ENCODE measurements around the gene TRMT112.

The TRMT112 gene

DNA sequence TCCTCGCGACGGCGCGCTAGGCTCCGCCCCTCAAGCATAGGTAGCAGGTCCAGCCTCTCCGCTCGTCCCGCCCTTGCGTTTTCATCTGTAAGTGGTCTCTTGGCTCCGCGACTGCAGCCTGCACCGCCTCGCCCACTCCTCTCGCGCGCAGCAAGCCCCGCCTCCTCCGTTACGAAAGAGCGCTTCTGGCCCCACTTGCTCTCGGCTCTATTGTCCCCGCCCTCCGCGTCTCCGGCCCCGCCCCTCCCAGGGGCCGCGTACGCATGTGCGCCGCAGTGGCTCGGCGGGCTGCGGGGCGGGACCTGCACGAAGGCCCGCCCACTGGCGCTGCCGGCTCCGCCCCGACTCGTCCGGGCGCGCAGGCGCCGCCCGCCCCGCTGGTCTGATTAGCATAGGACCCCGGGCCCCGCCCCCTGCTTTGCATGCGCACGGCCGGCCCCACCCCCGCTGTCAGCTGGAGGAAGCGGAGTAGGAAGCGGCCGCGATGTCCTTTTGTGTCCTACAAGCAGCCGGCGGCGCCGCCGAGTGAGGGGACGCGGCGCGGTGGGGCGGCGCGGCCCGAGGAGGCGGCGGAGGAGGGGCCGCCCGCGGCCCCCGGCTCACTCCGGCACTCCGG lies 12.2 kb downstream of the TRMT112 start, which contains the start of gene ESRRA:
ESRRA (plus strand) TSS at position 450 of the 616 bp plus-strand sequence. CDS start 1,656 bp downstream, outside the sequence.
- DNase-seq: peak; percentile 95 to 99 (median 99)
- under 1% methylated on average over 57 of the region's 81 CpGs for WGBS (ENCODE audit: insufficient coverage)
- CTCF ChIA-PET: interaction anchor here (0.8 to 5.4 kb wide), 18 partner anchors 11 to 108 kb away, joined by 3 to 123 read pairs (median 5); partner anchors contain the start of genes BAD, DNAJC4, FERMT3 and FKBP2
- Histone ChIP-seq H3K27me3 (replicated peaks in 2 of 5; ENCODE audit: control insufficient read depth in 4 of 5, insufficient read depth in 5 of 5, low read length in 4 of 5) (peaks cover 0 to 13% (median 7%) of the 10 kb centered on the region in 5 experiments), H3K27ac (ENCODE audit: insufficient read depth in 1 of 2, low read depth in 1 of 2, low read length in 2 of 2, poor library complexity in 1 of 2, severe bottlenecking in 2 of 2) (peak within 1 kb of the TSS; percentile 40 to 82), H3K4me3 (ENCODE audit: control insufficient read depth in 1 of 7, extremely low read depth in 1 of 7, insufficient read depth in 4 of 7, low read depth in 2 of 7, low read length in 6 of 7) (peak within 1 kb of the TSS; percentile 58 to 92 (median 78)), H3K9me3 (ENCODE audit: control extremely low read depth in 1 of 5, control insufficient read depth in 4 of 5, insufficient read depth in 2 of 5, low read depth in 1 of 5, low read length in 4 of 5) (no peaks in the 10 kb centered on the region), H3K36me3 (ENCODE audit: control insufficient read depth in 4 of 4, insufficient read depth in 4 of 4, low read length in 3 of 4) (peaks cover 0 to 5% (median 2%) of the 10 kb centered on the region in 4 experiments), H3K4me1 (ENCODE audit: control extremely low read depth in 1 of 4, control insufficient read depth in 4 of 4, insufficient read depth in 4 of 4, low read length in 3 of 4) (peaks cover 7 to 37% (median 33%) of the 10 kb centered on the region in 4 experiments)
- POLR2A ChIA-PET: interaction anchor here (0.6 to 2.5 kb wide), 6 partner anchors 12 to 101 kb away, joined by 3 to 26 read pairs (median 10); partner anchors contain the start of genes FERMT3, PRDX5 and TRMT112

DNA sequence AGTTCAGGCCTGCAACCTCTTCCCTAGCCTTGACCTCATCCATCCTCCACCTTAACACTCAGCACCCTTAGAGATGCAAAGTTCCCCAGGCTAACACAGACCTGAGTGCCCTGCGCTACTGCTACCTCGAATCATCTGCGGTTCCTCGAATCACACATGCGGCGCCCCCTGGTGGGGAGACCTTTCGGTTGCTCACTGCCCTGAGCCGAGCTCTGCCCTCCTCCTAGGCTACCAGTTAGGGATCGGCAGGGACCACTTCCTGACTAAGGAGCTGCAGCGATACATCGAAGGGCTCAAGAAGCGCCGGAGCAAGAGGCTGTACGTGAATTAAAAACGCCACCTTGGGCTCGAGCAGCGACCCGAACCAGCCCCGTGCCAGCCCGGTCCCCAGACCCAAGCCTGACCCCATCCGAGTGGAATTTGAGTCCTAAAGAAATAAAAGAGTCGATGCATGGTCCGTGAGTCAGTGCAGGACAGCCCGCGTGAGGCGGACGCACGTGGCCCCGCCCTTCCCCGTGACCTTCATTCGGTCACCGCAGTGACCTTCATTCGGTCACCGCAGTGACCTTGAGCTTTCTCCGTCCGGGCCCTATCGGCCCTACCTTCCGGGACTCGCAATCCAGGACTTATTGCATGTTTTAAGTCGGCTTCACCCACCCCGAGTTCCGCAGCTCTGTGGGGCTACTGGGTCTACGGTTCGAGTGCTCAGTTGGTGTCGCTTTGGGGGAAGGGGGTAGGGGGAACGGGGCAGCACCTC lies 12.9 kb downstream of the TRMT112 start:
- peak overlapping the region; percentile 40 to 82 for H3K27ac ChIP-seq (ENCODE audit: insufficient read depth in 1 of 2, low read depth in 1 of 2, low read length in 2 of 2, poor library complexity in 1 of 2, severe bottlenecking in 2 of 2)
- peak overlapping the region; percentile 52 to 92 (median 78) for H3K4me3 ChIP-seq (ENCODE audit: control insufficient read depth in 1 of 7, extremely low read depth in 1 of 7, insufficient read depth in 4 of 7, low read depth in 2 of 7, low read length in 6 of 7)
- under 1% methylated on average over 35 of the region's 46 CpGs for WGBS (ENCODE audit: insufficient coverage)
- no peaks in the 10 kb centered on the region for H3K9me3 ChIP-seq (ENCODE audit: control extremely low read depth in 1 of 5, control insufficient read depth in 4 of 5, insufficient read depth in 2 of 5, low read depth in 1 of 5, low read length in 4 of 5)
- peak; percentile 90 to 94 (median 91) for DNase-seq
- H3K27me3 ChIP-seq (replicated peaks in 2 of 5; ENCODE audit: control insufficient read depth in 4 of 5, insufficient read depth in 5 of 5, low read length in 4 of 5): peaks cover 0 to 20% (median 13%) of the 10 kb centered on the region in 5 experiments
- POLR2A ChIA-PET: interaction anchor here (0.6 to 2.5 kb wide), 8 partner anchors 13 to 100 kb away, joined by 3 to 26 read pairs (median 6); partner anchors contain the start of genes CCDC88B, FERMT3, PRDX5 and TRMT112
- CTCF ChIA-PET: interaction anchor here (0.8 to 5.4 kb wide), 28 partner anchors 12 to 139 kb away, joined by 3 to 123 read pairs (median 4); partner anchors contain the start of genes BAD, DNAJC4, FERMT3 and FKBP2
- peaks cover 0 to 5% (median 2%) of the 10 kb centered on the region in 4 experiments for H3K36me3 ChIP-seq (ENCODE audit: control insufficient read depth in 4 of 4, insufficient read depth in 4 of 4, low read length in 3 of 4)
- peaks cover 7 to 44% (median 40%) of the 10 kb centered on the region in 4 experiments for H3K4me1 ChIP-seq (ENCODE audit: control extremely low read depth in 1 of 4, control insufficient read depth in 4 of 4, insufficient read depth in 4 of 4, low read length in 3 of 4)

- Histone ChIP-seq H3K27me3 (replicated peaks in 2 of 5; ENCODE audit: control insufficient read depth in 4 of 5, insufficient read depth in 5 of 5, low read length in 4 of 5) (peaks cover 0 to 26% (median 15%) of the 10 kb centered on the region in 5 experiments), H3K9me3 (ENCODE audit: control extremely low read depth in 1 of 5, control insufficient read depth in 4 of 5, insufficient read depth in 2 of 5, low read depth in 1 of 5, low read length in 4 of 5) (no peaks in the 10 kb centered on the region), H3K4me3 (ENCODE audit: control insufficient read depth in 1 of 7, extremely low read depth in 1 of 7, insufficient read depth in 4 of 7, low read depth in 2 of 7, low read length in 6 of 7) (peak overlapping the region in 5 of 7 experiments; percentile 77 to 92 (median 85)), H3K36me3 (ENCODE audit: control insufficient read depth in 4 of 4, insufficient read depth in 4 of 4, low read length in 3 of 4) (peaks cover 0 to 5% (median 2%) of the 10 kb centered on the region in 4 experiments), H3K4me1 (ENCODE audit: control extremely low read depth in 1 of 4, control insufficient read depth in 4 of 4, insufficient read depth in 4 of 4, low read length in 3 of 4) (peaks cover 7 to 49% (median 45%) of the 10 kb centered on the region in 4 experiments), H3K27ac (ENCODE audit: insufficient read depth in 1 of 2, low read depth in 1 of 2, low read length in 2 of 2, poor library complexity in 1 of 2, severe bottlenecking in 2 of 2) (no peak overlapping the region)
- no peak for DNase-seq
- CTCF ChIA-PET: interaction anchor here (0.8 to 5.4 kb wide), 25 partner anchors 13 to 138 kb away, joined by 3 to 123 read pairs (median 4); partner anchors contain the start of genes DNAJC4, FERMT3, KCNK4 and MACROD1
- POLR2A ChIA-PET: interaction anchor here (0.7 to 2.5 kb wide), 6 partner anchors 14 to 100 kb away, joined by 3 to 26 read pairs (median 9); partner anchors contain the start of genes CCDC88B, FERMT3, PRDX5 and TRMT112
- 63% methylated on average over 2 of the region's 5 CpGs for WGBS (ENCODE audit: insufficient coverage)
Observed at GRCh38 chr11:64304032-64304315, 13.4 kb downstream of the TRMT112 start.

- Histone ChIP-seq H3K27ac (ENCODE audit: insufficient read depth in 1 of 2, low read depth in 1 of 2, low read length in 2 of 2, poor library complexity in 1 of 2, severe bottlenecking in 2 of 2) (no peak overlapping the region), H3K4me3 (ENCODE audit: control insufficient read depth in 1 of 7, extremely low read depth in 1 of 7, insufficient read depth in 4 of 7, low read depth in 2 of 7, low read length in 6 of 7) (peak overlapping the region in 1 of 7 experiments; percentile 77), H3K9me3 (ENCODE audit: control extremely low read depth in 1 of 5, control insufficient read depth in 4 of 5, insufficient read depth in 2 of 5, low read depth in 1 of 5, low read length in 4 of 5) (no peaks in the 10 kb centered on the region), H3K27me3 (replicated peaks in 2 of 5; ENCODE audit: control insufficient read depth in 4 of 5, insufficient read depth in 5 of 5, low read length in 4 of 5) (peaks cover 0 to 32% (median 20%) of the 10 kb centered on the region in 5 experiments), H3K4me1 (ENCODE audit: control extremely low read depth in 1 of 4, control insufficient read depth in 4 of 4, insufficient read depth in 4 of 4, low read length in 3 of 4) (peaks cover 7 to 49% (median 45%) of the 10 kb centered on the region in 4 experiments), H3K36me3 (ENCODE audit: control insufficient read depth in 4 of 4, insufficient read depth in 4 of 4, low read length in 3 of 4) (peaks cover 0 to 5% (median 2%) of the 10 kb centered on the region in 4 experiments)
- ChIA-PET CTCF (interaction anchor here (0.8 to 5.4 kb wide), 23 partner anchors 13 to 137 kb away, joined by 3 to 123 read pairs (median 5); partner anchors contain the start of genes FERMT3, KCNK4, MACROD1 and PLCB3), POLR2A (interaction anchor here (1.1 to 2.5 kb wide), 5 partner anchors 14 to 99 kb away, joined by 5 to 26 read pairs (median 12); partner anchors contain the start of genes CCDC88B, FERMT3, PRDX5 and TRMT112)
- DNase-seq: no peak
- WGBS (ENCODE audit: insufficient coverage): 93% methylated on average over 8 of the region's 13 CpGs
Observed at GRCh38 chr11:64303109-64304031, 14.0 kb downstream of the TRMT112 start.

GRCh38 chr11:64299847-64300648 lies 17.3 kb downstream of the TRMT112 start, which contains the start of gene CATSPERZ:
CATSPERZ (plus strand) TSS chr11:64300358; CDS start chr11:64300411, 53 bp downstream.
- peaks cover 11 to 65% (median 49%) of the 10 kb centered on the region in 5 experiments for H3K27me3 ChIP-seq (replicated peaks in 2 of 5; ENCODE audit: control insufficient read depth in 4 of 5, insufficient read depth in 5 of 5, low read length in 4 of 5)
- 3% methylated on average over 48 of the region's 54 CpGs for WGBS (ENCODE audit: insufficient coverage)
- CTCF ChIA-PET: interaction anchor here (0.8 to 5.4 kb wide), 19 partner anchors 9 to 118 kb away, joined by 3 to 123 read pairs (median 5); partner anchors contain the start of genes FERMT3, GPR137, KCNK4 and PLCB3
- peaks cover 0 to 47% (median 39%) of the 10 kb centered on the region in 4 experiments for H3K4me1 ChIP-seq (ENCODE audit: control extremely low read depth in 1 of 4, control insufficient read depth in 4 of 4, insufficient read depth in 4 of 4, low read length in 3 of 4)
- POLR2A ChIA-PET: no interaction called here
- peak in 1 of 3 donors; percentile 26 for DNase-seq
- H3K36me3 ChIP-seq (ENCODE audit: control insufficient read depth in 4 of 4, insufficient read depth in 4 of 4, low read length in 3 of 4): no peaks in the 10 kb centered on the region
- peak within 1 kb of the TSS in 6 of 7 experiments; percentile 20 to 67 (median 45) for H3K4me3 ChIP-seq (ENCODE audit: control insufficient read depth in 1 of 7, extremely low read depth in 1 of 7, insufficient read depth in 4 of 7, low read depth in 2 of 7, low read length in 6 of 7)
- H3K9me3 ChIP-seq (ENCODE audit: control extremely low read depth in 1 of 5, control insufficient read depth in 4 of 5, insufficient read depth in 2 of 5, low read depth in 1 of 5, low read length in 4 of 5): no peaks in the 10 kb centered on the region
- no peak within 1 kb of the TSS for H3K27ac ChIP-seq (ENCODE audit: insufficient read depth in 1 of 2, low read depth in 1 of 2, low read length in 2 of 2, poor library complexity in 1 of 2, severe bottlenecking in 2 of 2)
